ENCODE data around the gene KRT74.
"Not testable (repeated sequence)": the region's sequence is repeated elsewhere in the genome, so short reads cannot be mapped to it uniquely, and the experiment has no call there.

KRT74 gene

DNA sequence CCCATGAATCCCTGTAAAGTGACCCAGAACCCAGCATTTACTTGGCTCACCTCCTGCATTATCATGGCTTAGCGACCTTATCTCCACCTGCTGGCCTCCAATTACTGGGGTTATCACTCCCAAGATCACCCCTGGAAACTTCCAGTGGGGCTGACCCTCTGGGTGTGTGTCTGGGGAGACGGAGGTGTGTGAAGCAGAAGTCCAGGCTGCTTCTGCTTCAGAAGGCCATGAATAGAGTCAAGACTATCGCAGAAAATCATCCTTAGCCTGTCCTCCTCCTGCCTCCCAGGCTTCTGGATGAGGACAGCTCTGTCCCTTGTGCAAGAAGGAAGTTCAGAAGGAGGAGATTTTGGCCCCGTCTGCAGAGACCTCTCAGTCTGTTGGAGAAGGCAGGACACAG is 28.0 kb upstream of the KRT74 start:
- DNase-seq = peak; percentile 43

DNA sequence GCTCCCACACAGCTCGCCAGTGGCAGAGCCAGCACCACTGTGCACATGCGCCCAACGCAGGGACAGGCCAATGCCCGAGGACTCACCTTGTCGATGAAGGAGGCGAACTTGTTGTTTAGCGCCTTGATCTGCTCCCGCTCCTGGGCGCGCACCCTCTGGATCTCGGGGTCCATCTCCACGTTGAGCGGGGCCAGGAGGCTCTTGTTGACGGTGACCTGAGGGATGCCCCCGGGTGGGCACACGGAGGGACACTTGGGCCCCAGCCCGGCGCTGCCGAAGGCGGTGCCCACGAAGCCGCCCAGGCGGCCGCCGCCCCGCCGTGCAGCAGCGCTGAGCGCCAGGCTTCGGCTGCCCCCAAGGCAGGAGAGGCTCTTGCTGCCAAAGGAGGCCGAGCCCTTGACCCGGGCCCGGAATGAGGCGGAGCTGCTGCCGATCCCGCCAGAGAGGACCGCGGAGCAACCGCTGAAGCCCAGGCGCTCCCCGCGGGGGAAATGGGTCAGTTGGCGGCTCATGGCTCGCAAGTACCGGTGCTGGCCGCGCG is 27.4 kb upstream of the KRT74 start, which contains the start of gene KRT72:
Gene KRT72, minus strand, starts transcription at position 523 of the 541 bp plus-strand sequence. Its CDS starts 11 bp downstream, at position 512.
- peak; percentile 46 for DNase-seq

DNA sequence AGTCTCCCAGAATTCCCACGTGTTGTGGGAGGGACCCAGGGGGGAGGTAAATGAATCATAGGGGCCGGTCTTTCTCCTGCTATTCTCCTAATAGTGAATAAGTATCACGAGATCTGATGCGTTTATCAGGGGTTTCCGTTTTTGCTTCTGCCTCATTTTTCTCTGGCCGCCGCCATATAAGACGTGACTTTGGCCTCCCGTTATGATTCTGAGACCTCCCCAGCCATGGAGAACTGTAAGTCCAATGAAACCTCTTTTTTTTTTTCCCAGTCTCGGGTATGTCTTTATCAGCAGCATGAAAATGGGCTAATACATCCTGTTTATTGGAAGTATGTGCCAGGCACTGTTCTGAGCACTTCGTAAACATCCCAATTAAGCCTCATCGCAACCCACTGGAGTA is 26.8 kb upstream of the KRT74 start:
- no peak for DNase-seq

DNA sequence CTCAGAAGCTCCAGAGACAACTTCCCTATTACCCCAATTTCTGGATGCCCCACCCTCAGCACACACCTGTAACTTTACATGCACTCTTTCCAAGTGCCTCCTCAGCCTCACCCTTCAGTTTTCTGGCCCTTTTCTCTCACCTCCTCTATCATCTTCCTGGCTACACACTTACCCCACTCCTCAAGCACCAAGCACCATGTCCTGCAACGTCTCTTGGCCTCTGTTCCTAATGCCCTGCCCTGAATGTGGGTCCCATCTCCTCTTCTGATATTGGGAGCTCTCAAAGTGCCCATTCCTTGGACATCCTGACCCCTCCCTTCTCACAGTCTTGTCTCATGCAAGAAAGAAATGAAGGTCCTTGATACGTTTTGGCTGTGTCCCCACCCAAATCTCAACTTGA is 26.4 kb upstream of the KRT74 start:
- peak; percentile 32 for DNase-seq

DNA sequence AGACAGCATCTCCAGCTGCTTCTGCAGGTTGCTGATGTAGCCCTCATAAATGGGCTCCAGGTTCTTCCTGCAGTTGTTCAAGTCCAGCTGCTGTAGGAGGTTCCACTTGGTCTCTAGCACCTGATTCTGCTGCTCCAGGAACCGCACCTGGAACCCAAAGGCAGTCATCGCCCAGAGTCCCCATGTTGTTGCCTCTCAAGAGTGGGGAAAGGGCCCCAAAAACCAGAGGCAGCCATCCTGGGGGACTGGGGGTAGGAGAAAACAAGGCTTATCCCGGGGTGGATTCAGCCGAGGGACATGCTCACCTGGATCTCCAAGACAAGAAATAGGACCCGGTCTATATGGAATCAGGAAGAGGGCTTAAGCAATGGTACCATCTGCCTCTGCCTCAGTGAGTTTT is 25.3 kb upstream of the KRT74 start:
- peak; percentile 48 for DNase-seq

DNA sequence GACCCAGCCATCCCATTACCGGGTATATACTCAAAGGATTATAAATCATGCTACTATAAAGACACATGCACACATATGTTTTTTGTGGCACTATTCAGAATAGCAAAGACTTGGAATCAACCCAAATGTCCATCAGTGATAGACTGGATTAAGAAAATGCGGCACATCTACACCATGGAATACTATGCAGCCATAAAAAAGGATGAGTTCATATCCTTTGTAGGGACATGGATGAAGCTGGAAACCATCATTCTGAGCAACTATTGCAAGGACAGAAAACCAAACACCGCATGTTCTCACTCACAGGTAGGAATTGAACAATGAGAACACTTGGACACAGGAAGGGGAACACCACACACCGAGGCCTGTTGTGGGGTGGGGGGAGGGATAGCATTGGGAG is 20.6 kb upstream of the KRT74 start:
- DNase-seq = not testable (repeated sequence)

DNA sequence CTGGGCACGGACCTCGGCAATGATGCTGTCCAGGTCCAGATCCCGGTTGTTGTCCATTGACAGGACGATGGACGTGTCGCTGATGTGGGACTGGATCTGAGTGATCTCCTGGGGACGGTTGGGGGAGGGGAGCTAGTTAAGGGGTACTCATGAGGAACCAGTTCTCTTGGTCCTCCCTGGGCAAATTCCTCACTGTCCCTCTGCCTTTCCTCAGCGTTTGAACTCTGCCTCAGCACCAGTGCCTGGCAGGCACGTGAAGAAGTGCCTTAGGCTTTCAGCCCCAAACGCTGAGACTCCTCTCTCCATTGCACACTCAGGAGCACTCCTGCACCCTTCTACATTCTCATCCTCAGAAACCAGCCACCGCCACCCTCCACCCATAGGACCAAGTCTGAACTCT is 17.9 kb upstream of the KRT74 start:
- DNase-seq = no peak

DNA sequence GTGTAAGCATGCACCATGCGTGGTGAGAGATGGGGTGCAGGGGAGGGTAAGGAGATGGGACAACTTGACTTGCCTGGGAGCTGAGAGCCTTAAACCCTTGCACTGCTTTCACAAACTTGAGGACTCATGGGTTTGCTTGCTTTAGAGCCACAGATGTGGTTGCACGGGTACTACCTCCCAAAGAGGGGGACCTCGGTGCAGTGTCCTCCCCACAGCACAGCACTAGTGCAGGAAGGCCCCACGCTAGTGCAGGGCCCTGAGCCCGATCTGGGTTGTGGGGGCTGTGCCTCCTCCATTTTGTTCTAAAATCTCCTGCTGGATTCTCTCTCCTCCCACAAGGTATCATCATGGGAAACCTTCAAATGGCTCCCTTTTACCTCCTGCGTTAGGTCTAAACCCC is 16.4 kb upstream of the KRT74 start:
- no peak for DNase-seq

DNA sequence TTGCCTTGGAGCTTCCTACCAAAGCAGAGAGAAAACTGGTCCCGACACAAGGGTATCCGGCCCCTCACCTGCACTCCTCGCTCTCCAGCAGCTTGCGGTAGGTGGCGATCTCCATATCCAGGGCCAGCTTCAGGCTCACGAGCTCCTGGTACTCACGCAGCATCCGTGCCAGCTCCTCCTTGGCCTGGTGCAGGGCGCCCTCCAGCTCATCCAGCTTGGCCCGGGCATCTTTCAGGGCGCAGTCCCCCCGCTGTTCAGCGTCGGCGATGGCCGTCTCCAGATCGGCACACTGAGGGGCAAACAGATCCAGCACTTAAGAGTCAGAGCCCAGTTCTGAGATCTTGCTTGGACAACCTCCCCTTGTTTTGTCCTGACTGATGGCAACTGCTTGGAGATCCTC is 13.9 kb upstream of the KRT74 start:
- peak; percentile 60 for DNase-seq

DNA sequence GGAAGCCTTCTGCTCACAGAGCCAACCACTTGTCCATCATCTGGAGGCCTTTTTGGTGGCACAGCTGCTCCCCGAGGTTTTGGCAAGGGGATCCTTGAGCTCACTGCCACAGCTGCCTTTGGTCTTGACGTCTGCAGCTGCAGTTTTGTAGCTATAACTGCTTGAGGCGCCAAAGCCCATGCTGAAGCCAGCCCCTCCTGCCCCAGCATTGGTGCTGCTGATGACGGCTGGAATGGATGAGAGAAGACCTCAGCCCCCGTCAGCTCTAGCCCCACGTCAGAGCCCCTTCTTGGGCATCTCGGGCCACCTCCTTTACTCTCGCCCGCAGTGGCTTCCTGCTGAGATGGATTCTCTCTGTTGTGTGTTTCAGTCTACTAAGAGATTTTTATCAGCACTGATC is 12.3 kb upstream of the KRT74 start:
- DNase-seq = no peak

DNA sequence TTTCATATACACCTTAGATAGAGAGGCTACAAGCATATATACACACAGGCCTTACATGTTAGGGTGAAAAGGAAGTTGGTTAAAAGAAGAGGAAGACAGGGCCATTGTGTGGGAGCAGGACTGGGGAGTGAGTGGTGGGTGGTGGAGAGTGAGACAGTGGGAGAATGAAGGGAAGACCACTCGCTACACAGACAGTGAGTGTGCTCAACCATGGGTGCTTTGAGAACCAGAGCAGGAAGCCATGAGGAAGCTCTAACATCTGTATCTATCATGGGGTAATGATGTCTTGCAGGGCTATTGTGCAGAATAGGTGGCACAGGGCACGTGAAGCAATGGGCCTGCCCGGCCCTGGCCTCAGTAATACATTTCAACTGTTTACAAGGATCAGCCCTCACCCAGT is 11.4 kb upstream of the KRT74 start:
- peak; percentile 31 for DNase-seq

DNA sequence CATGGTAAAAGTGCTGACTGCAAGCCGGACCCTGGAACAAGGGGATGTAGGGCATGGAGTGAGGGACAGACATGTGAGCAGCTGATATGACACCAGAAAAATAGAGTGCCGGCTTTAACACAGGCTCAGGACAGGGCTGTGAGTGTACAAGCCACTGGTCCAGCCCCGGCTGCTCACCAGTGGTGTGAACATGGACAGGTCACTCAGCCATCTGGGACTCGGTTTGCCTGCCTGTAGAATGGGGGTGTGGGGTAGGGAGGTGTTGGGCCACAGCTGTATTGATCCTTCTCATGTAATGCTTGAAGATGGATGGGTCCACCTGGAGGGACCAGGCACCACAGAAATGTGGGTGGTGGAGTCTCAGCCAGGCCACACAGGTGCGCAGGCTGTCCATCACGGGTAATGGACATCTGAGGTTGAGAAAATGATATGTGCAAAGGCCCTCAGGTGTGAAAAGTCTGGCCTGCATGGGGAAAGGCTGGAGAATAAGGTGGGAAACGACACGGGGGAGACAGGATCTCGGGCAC is 10.6 kb upstream of the KRT74 start:
- peak; percentile 42 for DNase-seq

DNA sequence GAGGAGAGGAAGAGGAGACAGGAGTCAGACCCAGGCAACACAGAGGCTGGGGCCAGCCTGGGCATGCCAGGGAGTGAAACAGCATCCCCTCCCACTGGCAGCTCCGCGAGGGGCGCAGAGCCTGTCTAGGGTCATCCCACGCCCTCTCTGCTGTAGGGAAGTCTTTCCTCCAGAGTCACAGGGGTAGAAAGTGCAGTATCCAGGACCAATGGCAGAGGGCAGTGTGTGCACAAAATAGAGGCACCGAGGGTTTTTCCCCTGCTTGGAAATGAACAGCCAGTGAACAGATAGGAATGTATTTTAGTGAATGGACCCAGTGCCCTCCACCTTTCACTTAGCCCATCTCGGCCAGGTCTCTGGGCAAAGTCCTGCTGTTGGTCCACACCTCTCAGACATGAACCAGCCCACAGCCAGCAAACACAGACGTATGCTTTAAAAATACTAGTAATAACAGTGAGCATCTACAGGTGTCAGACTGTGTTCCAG is 9.4 kb upstream of the KRT74 start:
- peak; percentile 94 for DNase-seq

DNA sequence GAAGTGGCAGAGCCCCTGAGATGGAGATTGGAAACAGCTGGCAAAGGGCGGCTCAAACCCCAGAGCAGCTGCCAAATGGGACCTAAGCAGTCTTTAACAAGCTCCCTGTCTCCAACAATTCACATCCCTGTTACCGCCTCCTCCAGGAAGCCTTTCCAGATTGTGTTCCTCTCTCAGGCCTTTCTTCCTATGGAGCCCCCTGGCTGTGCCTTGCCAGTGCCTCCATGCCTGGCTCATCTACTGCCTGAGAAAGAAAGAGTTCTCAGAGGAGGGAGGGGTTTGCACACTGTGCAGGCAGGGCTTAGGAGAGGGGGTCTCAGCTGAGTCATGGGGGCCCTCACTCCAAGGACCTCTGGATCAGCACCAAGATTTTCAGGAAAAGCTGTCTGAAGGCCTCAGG is 8.8 kb upstream of the KRT74 start:
- DNase-seq = no peak

DNA sequence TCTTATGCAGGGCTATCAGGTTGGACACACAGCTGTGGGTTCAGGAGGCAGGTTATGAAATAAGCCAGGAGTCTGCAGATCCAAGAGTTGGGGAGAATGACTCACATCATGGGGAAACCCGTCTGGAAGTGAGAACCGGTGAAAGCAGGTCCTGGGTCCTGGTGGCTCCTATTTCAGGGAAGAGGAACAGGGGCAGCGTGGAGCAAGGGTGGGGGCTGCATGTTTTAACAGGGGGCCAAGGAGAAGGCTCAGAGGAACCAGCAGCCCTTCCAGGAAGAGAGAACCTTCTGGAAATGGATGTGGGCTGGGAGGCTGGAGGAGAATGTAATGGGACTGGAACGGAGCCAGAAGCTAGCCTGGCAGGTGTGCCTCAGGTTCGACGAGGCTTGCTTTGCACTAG is 7.8 kb upstream of the KRT74 start:
- DNase-seq = no peak

DNA sequence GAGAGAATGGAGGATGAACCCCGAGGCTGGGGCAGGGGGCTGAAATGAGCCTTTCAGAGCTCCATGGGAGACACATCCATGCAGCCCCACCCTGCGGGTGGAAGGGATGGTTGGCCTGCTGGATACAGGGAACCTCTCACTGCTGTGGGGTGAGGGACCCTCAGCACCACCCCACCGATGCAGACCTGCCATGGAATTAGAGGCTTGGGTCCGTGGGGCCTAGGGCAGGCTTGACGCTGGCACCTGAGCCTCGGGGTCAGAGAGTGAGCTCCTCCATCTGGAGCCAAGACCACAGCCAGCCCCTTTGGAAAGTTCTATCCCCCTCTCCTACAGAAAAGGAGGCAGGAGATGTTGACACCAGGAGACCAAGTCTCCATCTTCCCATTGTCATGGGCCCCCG is 7.4 kb upstream of the KRT74 start:
- DNase-seq = peak; percentile 52

DNA sequence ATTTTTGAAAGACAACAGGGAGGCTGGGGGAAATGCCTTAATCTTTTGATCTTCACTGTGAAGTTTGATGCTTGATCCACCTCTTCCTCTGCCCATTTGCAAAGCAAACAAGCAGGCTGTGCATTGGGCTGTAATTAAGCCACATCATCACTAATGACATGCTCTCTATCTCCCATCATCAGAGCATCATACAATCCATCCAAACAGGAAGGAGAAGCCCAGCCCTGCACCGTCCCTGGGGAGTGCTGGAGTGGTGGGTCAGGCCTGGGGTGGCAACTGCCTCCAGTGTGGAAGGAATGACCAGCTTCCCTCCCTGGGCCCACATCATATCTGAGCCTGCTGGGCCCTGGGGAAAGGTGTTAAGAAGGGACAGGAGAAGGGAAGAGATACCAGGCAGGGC is 6.9 kb upstream of the KRT74 start:
- peak; percentile 72 for DNase-seq

DNA sequence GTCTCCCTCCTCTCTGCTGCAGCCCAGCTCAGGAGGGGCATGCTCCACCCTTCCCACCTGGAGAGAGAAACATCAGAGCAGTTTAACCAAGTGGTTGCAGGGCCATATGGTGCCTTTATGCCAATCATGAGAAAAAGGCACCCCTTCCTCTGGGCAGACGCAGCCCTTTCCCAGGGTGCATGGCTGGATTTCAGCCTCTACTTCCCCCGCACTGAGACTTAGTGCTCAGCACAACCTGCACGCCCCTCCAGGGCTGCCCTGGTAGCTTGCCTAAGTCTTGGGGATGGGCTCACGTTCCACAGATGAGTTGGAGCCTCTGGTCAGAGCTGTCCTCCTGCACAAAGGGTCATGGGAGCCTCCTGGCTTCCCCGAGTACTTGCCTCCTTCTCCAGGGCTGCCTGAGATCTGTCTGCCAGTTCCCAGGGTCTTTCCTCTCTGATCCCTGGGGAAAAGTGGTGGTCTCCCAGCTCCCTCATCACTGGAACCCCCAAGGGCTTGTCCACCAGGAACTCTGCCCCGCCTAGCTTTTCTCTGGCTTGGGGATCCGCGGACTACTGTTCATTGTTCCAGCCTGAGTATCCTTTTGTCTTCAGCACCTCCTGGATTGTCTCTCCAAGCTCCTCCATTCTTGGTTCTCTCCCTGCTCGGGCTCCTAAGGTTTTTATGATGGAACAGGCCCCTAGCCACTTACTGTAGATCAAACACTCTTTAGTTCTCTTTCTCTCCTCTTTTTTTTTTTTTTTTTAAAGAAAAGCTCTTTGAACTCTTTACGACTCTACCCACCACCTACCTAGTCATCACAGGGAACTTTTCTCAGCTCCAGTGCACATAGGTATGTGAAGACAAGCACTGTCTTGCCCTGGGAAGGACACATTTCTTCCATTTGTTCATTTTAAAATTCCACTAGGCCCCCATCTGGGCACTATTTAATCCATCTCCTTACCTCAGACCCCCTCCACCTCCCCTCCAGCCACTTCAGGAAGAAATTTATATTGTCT is 6.1 kb upstream of the KRT74 start:
- peak; percentile 68 for DNase-seq

DNA sequence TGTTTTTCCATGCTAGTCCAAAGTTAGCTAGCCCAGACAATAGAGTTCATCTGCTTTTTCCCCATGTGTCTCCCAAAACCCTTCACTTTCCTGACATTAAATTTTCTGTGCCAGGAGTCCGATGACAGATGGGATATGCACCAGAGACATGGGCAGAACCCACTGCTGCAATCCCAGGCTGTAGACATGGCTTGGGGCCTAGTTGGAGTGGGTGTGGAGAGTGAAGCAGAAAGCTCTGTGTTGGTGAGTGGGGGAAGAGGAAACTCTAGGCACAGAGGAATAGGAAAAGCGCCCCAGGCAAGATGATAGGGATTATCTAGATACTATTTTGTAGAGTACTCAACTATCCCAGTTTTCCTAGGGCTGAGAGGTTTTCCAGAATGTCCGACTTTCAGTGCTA is 4.8 kb upstream of the KRT74 start:
- no peak for DNase-seq

DNA sequence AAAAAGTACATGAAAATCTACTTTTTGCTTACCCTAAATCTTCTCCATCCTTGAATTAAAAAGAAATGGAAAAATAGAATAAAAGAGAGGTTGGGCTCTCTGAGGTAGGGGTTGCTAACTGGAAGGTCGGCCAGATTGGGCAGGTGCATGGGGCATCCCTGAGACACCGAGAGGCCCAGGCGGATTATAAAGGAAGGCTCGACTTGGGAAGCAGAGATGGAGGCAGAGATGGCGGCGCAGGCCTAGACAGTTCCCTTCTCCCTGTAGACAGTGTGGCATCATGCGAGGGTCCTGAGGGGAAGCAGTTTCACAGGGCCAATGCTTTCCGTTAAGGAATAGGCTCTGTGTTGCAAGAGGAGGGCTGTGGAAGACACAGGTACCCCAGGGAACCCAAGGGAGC is 3.7 kb upstream of the KRT74 start:
- no peak for DNase-seq

DNA sequence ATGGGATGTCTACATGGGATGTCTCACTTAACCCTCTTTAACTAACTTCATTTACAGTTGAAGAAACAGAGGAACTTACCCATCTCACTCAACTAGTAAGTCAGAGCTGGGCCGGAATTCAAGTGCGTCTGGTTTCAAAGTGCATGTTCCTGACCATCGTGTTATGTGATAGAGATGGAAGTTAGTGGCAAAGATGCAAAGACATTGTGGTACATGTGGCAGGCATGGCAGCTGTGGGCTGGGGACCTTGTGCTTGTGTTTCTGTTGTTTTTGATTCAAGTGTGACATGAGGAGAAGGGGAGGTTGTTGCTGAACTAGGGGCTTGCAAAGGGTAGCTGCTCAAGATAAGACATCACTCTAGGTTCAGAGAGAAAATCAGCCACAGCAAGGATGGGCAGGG is 2.3 kb upstream of the KRT74 start:
- DNase-seq = no peak

DNA sequence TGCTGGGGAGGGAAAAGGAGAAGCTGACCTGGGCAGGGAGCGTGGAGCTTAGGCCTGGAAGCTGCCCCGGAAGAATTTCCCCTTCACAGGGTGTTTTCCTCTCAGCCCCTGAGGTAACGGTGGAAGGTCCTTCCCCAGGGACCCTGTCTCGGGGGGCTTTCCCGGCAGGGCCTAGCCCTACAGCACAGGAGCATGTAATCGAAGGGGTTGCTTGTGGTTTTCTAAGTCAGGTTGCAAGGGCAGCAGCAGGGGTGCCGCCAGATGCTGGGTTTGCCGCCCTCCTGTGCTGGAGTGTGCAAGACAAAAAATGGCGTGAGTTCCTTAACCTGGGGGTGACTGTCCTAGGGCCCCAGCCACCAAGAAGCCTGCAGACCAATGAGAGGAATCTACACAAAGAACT is 1.6 kb upstream of the KRT74 start:
- no peak for DNase-seq

DNA sequence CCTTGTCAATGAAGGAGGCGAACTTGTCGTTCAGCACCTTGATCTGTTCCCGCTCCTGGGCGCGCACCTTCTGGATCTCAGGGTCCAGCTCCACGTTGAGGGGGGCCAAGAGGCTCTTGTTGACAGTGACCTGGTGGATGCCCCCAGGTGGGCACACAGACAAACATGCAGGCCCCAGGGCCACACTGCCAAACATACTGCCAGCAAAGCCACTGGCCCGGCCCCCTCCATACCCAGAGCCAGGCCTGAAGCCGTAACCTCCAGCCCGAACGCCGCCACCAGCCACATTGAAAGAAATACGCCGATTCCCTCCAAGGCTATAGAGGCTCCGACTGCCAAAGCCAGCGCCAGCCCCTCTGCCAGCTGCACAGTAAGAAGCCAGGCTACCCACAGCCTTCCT is 337 bp downstream of the KRT74 start:
- no peak for DNase-seq

DNA sequence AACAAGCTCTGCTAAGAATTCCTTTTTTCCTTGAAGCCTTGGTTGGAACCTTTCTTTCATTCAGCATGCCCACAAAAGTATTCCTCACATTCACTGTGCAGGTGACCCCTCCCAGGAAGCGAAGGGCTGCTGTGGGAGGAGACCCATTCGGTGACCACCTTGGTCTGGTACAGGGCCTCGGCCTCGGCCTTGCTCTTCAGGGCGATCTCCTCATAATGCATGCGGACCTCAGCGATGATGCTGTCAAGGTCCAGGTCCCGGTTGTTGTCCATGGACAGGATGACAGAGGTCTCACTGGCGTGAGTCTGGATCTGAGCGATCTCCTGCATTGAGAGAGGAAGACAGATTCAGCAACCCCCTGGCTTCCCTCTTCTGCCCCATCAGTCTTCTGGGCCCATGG is 3.1 kb downstream of the KRT74 start:
- DNase-seq = no peak
